ENCODE data around the gene TP53I13. TPM values are rescaled to one million over a fixed set of nuclear protein-coding genes. Genes with fewer than 3 reads are reported as not detected.

TP53I13 gene
- total RNA-seq, 2 experiments from 2014 or later: 20.8 to 27.5 TPM

DNA sequence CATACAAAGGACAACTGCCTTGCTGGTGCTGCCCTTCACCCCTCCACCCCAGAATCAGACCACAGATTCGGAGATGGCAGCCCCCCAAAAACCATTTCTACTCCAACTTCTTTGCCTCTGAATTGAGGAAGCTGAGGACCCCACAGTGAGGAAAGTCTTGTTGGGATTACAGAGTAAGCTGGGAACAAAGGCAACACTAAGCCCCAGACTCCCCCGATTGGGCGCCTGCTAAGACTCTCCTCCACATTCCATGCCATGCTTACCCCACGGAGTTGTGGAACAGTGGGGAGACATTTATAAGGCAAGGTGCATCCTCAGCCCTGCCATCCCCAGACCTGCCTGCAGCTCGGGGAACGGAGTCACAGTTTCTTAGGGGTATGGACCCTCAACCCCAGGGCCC, 19.1 kb downstream of the TP53I13 start:
- ChIA-PET CTCF (ENCODE audit: unreplicated experiment) (interaction anchor here (1.3 kb wide), 1 partner anchor 29 kb away, joined by 3 read pairs; no protein-coding TSS in a partner anchor), POLR2A (interaction anchor here (0.6 to 1.5 kb wide), 2 partner anchors 9 to 438 kb away, joined by 3 to 4 read pairs; no protein-coding TSS in a partner anchor)
- Histone ChIP-seq H3K36me3 (ENCODE audit: insufficient read depth, low read length) (peaks cover 9% of the 10 kb centered on the region), H3K4me1 (ENCODE audit: insufficient read depth, low read length, poor library complexity, severe bottlenecking) (peaks cover 69% of the 10 kb centered on the region), H4K20me1 (ENCODE audit: insufficient read depth, low read length) (peaks cover 5% of the 10 kb centered on the region; the same call in 1 of the 2 replicates), H3K27ac (ENCODE audit: low read depth, low read length, poor library complexity, severe bottlenecking) (no peak overlapping the region), H2AFZ (ENCODE audit: low read length) (no peak overlapping the region), H3K9me2 (ENCODE audit: insufficient read depth, low read length) (no peaks in the 10 kb centered on the region), H3K4me2 (ENCODE audit: low read length) (peak overlapping the region; percentile 93), H3K79me2 (ENCODE audit: insufficient read depth, low read depth, low read length) (peaks cover 46% of the 10 kb centered on the region), H3K4me3 (ENCODE audit: low read depth, low read length, poor library complexity, severe bottlenecking) (peak overlapping the region; percentile 77), H3K9me3 (ENCODE audit: low read length) (no peaks in the 10 kb centered on the region)
- intact Hi-C loops (cut with micrococcal nuclease; ENCODE audit: unreplicated experiment): no loop called here
- no TSS peak for BruUV-seq (replicated peaks)
- no peak for DNase-seq (ENCODE audit: low spot score)
- TF ChIP-seq, protein P1, sequence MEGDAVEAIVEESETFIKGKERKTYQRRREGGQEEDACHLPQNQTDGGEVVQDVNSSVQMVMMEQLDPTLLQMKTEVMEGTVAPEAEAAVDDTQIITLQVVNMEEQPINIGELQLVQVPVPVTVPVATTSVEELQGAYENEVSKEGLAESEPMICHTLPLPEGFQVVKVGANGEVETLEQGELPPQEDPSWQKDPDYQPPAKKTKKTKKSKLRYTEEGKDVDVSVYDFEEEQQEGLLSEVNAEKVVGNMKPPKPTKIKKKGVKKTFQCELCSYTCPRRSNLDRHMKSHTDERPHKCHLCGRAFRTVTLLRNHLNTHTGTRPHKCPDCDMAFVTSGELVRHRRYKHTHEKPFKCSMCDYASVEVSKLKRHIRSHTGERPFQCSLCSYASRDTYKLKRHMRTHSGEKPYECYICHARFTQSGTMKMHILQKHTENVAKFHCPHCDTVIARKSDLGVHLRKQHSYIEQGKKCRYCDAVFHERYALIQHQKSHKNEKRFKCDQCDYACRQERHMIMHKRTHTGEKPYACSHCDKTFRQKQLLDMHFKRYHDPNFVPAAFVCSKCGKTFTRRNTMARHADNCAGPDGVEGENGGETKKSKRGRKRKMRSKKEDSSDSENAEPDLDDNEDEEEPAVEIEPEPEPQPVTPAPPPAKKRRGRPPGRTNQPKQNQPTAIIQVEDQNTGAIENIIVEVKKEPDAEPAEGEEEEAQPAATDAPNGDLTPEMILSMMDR (conservative IDR thresholded peaks at IDR 0.05; ENCODE audit: low read length): no peak
- no peak for TF ChIP-seq EZH2phosphoT487 (IDR thresholded peaks at IDR 0.05; ENCODE audit: borderline replicate concordance, low read depth, low read length)

DNA sequence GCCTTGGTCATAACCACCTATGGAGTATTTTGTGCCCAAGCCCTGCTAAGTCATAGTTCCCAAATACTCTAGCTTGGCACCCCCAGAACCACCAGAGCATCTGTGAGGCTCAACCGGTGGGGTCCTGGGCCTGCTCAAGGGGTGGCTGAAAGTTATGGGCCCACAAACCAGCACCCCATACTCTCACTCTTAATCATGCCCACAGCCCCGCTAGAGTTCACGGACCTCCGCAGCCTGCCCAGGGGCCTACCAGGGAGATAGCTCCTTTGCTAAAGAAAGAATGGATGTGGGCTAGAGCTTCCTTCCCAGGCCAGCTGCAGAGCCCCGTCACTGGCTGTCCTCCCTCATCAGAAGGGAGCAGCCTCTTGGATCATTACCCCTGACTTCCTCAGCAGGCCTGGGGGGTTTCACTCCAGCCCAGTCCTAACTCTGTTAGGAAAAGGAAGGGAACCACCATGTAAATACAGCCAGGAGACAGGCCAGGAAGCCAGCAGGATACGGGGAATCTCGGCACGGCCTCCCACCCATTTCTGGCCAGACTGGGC, 19.6 kb downstream of the TP53I13 start:
- no TSS peak for BruUV-seq (replicated peaks)

More for the DNA sequence above, 19.6 kb downstream of the TP53I13 start:
- H4K20me1 ChIP-seq (ENCODE audit: insufficient read depth, low read length): peaks cover 5% of the 10 kb centered on the region; the same call in 1 of the 2 replicates
- peaks cover 46% of the 10 kb centered on the region for H3K79me2 ChIP-seq (ENCODE audit: insufficient read depth, low read depth, low read length)
- H3K9me2 ChIP-seq (ENCODE audit: insufficient read depth, low read length): no peaks in the 10 kb centered on the region
- peak overlapping the region; percentile 13 for H3K27ac ChIP-seq (ENCODE audit: low read depth, low read length, poor library complexity, severe bottlenecking)
- H3K36me3 ChIP-seq (ENCODE audit: insufficient read depth, low read length): peaks cover 4% of the 10 kb centered on the region; the same call in 1 of the 2 replicates
- intact Hi-C loops (cut with micrococcal nuclease; ENCODE audit: unreplicated experiment): no loop called here
- POLR2A ChIA-PET: interaction anchor here (0.5 to 1.5 kb wide), 3 partner anchors 9 to 1375 kb away, joined by 3 to 4 read pairs (median 3); no protein-coding TSS in a partner anchor
- H2AFZ ChIP-seq (ENCODE audit: low read length): no peak overlapping the region
- H3K4me3 ChIP-seq (ENCODE audit: low read depth, low read length, poor library complexity, severe bottlenecking): peak overlapping the region; percentile 77
- DNase-seq (ENCODE audit: low spot score): peak; percentile 18
- H3K9me3 ChIP-seq (ENCODE audit: low read length): no peaks in the 10 kb centered on the region
- TF ChIP-seq, protein P1 (conservative IDR thresholded peaks at IDR 0.05; ENCODE audit: low read length): no peak
- no peak for TF ChIP-seq EZH2phosphoT487 (IDR thresholded peaks at IDR 0.05; ENCODE audit: borderline replicate concordance, low read depth, low read length)
- peak overlapping the region; percentile 93 for H3K4me2 ChIP-seq (ENCODE audit: low read length)
- CTCF ChIA-PET (ENCODE audit: unreplicated experiment): interaction anchor here (1.3 kb wide), 1 partner anchor 29 kb away, joined by 3 read pairs; no protein-coding TSS in a partner anchor
- peaks cover 72% of the 10 kb centered on the region for H3K4me1 ChIP-seq (ENCODE audit: insufficient read depth, low read length, poor library complexity, severe bottlenecking)
